Endothelial cell of umbilical vein (primary cell): ENCODE data around the gene DDX4. TPM values are rescaled to one million over a fixed set of nuclear protein-coding genes. Genes with fewer than 3 reads are reported as not detected.

Experiments
- BruUV-seq: library from RNA; stranded (reverse); fragments of 400-500 nt; replicated peaks from 2 replicates; lab custom pipeline; 2021; lab: Mats Ljungman, UMichigan
- CTCF ChIA-PET: fragments of 300-600, 350-600 bp; sonication (Branson Sonifier 250); formaldehyde crosslinking; loops from one replicate; lab custom pipeline; 2021; ENCODE audit warnings: antibody characterized with exemption, inconsistent platforms; lab: Charles Lee
- POLR2A ChIA-PET: fragments of 300-600, 350-600 bp; sonication (Branson Sonifier 250); formaldehyde crosslinking; loops from one replicate; lab custom pipeline; 2021; ENCODE audit warnings: antibody characterized with exemption, inconsistent platforms; lab: Charles Lee
- DNase-seq: peaks from one replicate; pipeline ENCODE4 v3.0.0-alpha.2; 2011; ENCODE audit warnings: low read depth, low spot score
- FAIRE-seq: peaks from 2 replicates; lab custom pipeline; 2011; peaks lifted over from hg19 to GRCh38; lab: Jason Lieb, UNC
- H2AFZ ChIP-seq: 2 replicates; pipeline ENCODE4 v1.6.0; 2012; ENCODE audit warnings: low read depth, low read length, control low read depth, inconsistent platforms
- H3K27ac ChIP-seq: 2 replicates; pipeline ENCODE4 v1.5.1; 2011; ENCODE audit warnings: low read depth, mild to moderate bottlenecking, control low read depth, low read length, moderate library complexity; ENCODE audit not compliant: insufficient read depth
- H3K27me3 ChIP-seq, 2 experiments: 2 replicates each; pipeline versions ENCODE4 v1.6.0 to v1.6.1; 2011; ENCODE audit warnings: low read length in 2 of 2, mixed read lengths in 1 of 2; ENCODE audit not compliant: control insufficient read depth in 2 of 2, insufficient read depth in 2 of 2
- H3K36me3 ChIP-seq, 2 experiments: 2 replicates in 1 of 2; 3 replicates in 1 of 2; pipeline ENCODE4 v1.5.1; 2011; ENCODE audit warnings: low read length in 2 of 2, mild to moderate bottlenecking in 1 of 2, moderate library complexity in 1 of 2; ENCODE audit not compliant: control insufficient read depth in 2 of 2, insufficient read depth in 2 of 2; ENCODE audit errors: extremely low read depth in 1 of 2
- H3K4me1 ChIP-seq: 3 replicates; pipeline ENCODE4 v1.5.1; 2011; ENCODE audit warnings: mild to moderate bottlenecking, low read length; ENCODE audit not compliant: control insufficient read depth, insufficient read depth; ENCODE audit errors: extremely low read depth
- H3K4me2 ChIP-seq: 2 replicates; pipeline ENCODE4 v1.6.1; 2011; ENCODE audit warnings: low read length, control low read depth, mixed read lengths; ENCODE audit not compliant: insufficient read depth
- H3K4me3 ChIP-seq, 3 experiments: fragments of 200-600 bp in 1 of 3; sonication (generic), shearing (Covaris generic) in 1 of 3; replicated peaks in 1 of 3; 2 replicates each; pipeline ENCODE4 v1.5.1; 2011 to 2016; ENCODE audit warnings: control low read depth in 3 of 3, low read length in 3 of 3, mild to moderate bottlenecking in 2 of 3, inconsistent platforms in 1 of 3, low read depth in 1 of 3, moderate library complexity in 1 of 3; ENCODE audit not compliant: insufficient read depth in 1 of 3
- H3K79me2 ChIP-seq: 2 replicates; pipeline ENCODE4 v1.6.0; 2012; ENCODE audit warnings: low read length, inconsistent platforms; ENCODE audit not compliant: control insufficient read depth, insufficient read depth
- H3K9ac ChIP-seq: replicated peaks from 2 replicates; pipeline ENCODE3; 2011; ENCODE audit warnings: low read length, control low read depth; ENCODE audit not compliant: insufficient read depth; ENCODE audit errors: extremely low read depth
- H3K9me1 ChIP-seq: replicated peaks from 3 replicates; pipeline ENCODE4 v1.6.0; 2011; ENCODE audit warnings: mild to moderate bottlenecking, low read length; ENCODE audit not compliant: control insufficient read depth, insufficient read depth; ENCODE audit errors: extremely low read depth
- H3K9me3 ChIP-seq: replicated peaks from 2 replicates; pipeline ENCODE4 v1.5.1; 2012; ENCODE audit warnings: low read length, inconsistent platforms; ENCODE audit not compliant: control insufficient read depth, insufficient read depth
- H4K20me1 ChIP-seq: replicated peaks from 2 replicates; pipeline ENCODE3; 2011; ENCODE audit warnings: mild to moderate bottlenecking, low read length; ENCODE audit not compliant: control insufficient read depth, insufficient read depth; ENCODE audit errors: extremely low read depth
- EZH2 ChIP-seq: IDR thresholded peaks from 2 replicates; pipeline ENCODE4 v1.6.1; 2012; ENCODE audit warnings: borderline replicate concordance, low read depth, mild to moderate bottlenecking, moderate library complexity, low read length, inconsistent platforms; ENCODE audit not compliant: severe bottlenecking
- FOS ChIP-seq: IDR thresholded peaks from 2 replicates; pipeline ENCODE4 v1.6.1; 2011; ENCODE audit warnings: mild to moderate bottlenecking, low read length, moderate library complexity, borderline replicate concordance; ENCODE audit not compliant: insufficient read depth
- GATA2 ChIP-seq: IDR thresholded peaks from 2 replicates; pipeline ENCODE4 v1.7.0; 2011; ENCODE audit warnings: low read depth, mild to moderate bottlenecking, moderate library complexity, mixed read lengths, low read length; ENCODE audit not compliant: insufficient read length, insufficient read depth
- JUN ChIP-seq: IDR thresholded peaks from 2 replicates; pipeline ENCODE4 v1.6.1; 2011; ENCODE audit warnings: borderline replicate concordance, low read depth; ENCODE audit not compliant: insufficient read length, insufficient read depth
- MYC ChIP-seq: IDR thresholded peaks from one replicate; pipeline ENCODE4 v1.6.1; 2011; ENCODE audit warnings: mild to moderate bottlenecking, low read depth, low read length
- POLR2A ChIP-seq: IDR thresholded peaks from 2 replicates; pipeline ENCODE4 v1.6.1; 2012; ENCODE audit warnings: low read depth, mild to moderate bottlenecking, control low read depth, low read length
- POLR2AphosphoS5 ChIP-seq: IDR thresholded peaks from 2 replicates; pipeline ENCODE4 v1.6.1; 2012; ENCODE audit warnings: low read depth, mild to moderate bottlenecking, control low read depth, low read length, moderate library complexity; ENCODE audit not compliant: insufficient read depth
- dilution Hi-C: fragments of 300-500 bp; cut with MboI; formaldehyde crosslinking; loops from one replicate; pipeline ENCODE4 v1.15.0; 2019; ENCODE audit warnings: low sequenced_read_pairs; ENCODE audit not compliant: extremely low pct_ligation_motif_present
- intact Hi-C: fragments of 100-400 bp; cut with micrococcal nuclease; formaldehyde crosslinking; loops from one replicate; pipeline ENCODE4 v1.10.0; 2022
- polyA plus RNA-seq, 4 experiments: library from polyadenylated mRNA; depleted of rRNA in 3 of 4; stranded (reverse) in 3 of 4; unstranded in 1 of 4; fragments of >200 nt; gene quantifications; 2 replicates each; pipeline versions ENCODE4 v1.2.1 to v1.2.3, GENCODE V29; 2011 to 2012; ENCODE audit warnings: missing spikeins in 1 of 4
- total RNA-seq: library from RNA; stranded (reverse); gene quantifications from 2 replicates; pipeline ENCODE4 v1.2.3, GENCODE V29; 2021
- TF ChIP-seq, protein P1 (sequence below), 2 donors: IDR thresholded peaks; 1 replicate in 1 of 2; 2 replicates in 1 of 2; pipeline ENCODE4 v1.5.1; 2011; ENCODE audit warnings: low read length in 2 of 2, mild to moderate bottlenecking in 2 of 2, moderate library complexity in 2 of 2, control low read depth in 1 of 2, inconsistent platforms in 1 of 2, low read depth in 1 of 2; ENCODE audit not compliant: insufficient read depth in 1 of 2; ENCODE audit errors: extremely low read depth in 1 of 2
- TF ChIP-seq, protein P2 (sequence below): IDR thresholded peaks from 2 replicates; pipeline ENCODE4 v1.6.1; 2011; ENCODE audit not compliant: insufficient read depth, insufficient read length

The DDX4 gene
- total and polyA plus RNA-seq, 2 donors (not counting 3 experiments of a cell fraction or from before 2014, with no cell fraction given): not detected

DNA sequence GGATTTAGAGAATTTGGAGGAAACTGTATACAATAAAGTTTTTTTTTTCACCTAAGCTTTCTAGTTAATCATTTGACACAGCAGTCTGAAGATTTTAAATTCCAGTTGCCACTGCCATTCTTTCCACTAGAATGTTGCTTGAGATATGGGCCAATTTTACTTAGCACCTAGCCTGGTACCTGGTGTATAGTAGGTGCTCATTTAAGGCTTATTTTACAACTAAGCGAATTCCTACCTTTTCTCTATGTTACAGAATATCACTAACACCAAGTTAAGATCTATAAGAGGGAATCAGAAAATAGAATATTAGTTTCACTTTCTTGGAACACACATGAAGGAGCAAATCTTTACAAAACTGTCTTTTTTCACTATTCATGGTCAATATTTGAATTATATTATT lies 3.2 kb upstream of the DDX4 start:
- Histone ChIP-seq H3K4me2 (no peak overlapping the region), H3K79me2 (no peaks in the 10 kb centered on the region), H3K27ac (no peak overlapping the region), H3K36me3 (no peaks in the 10 kb centered on the region), H3K4me1 (no peaks in the 10 kb centered on the region), H3K9ac (no peak overlapping the region), H2AFZ (no peak overlapping the region), H3K27me3 (peaks cover 0 to 1% of the 10 kb centered on the region in 2 experiments), H3K9me1 (no peaks in the 10 kb centered on the region), H3K4me3 (no peak overlapping the region), H3K9me3 (no peaks in the 10 kb centered on the region), H4K20me1 (no peaks in the 10 kb centered on the region)
- CTCF ChIA-PET: no interaction called here
- POLR2A ChIA-PET: no interaction called here
- TF ChIP-seq MYC: no peak
- TF ChIP-seq, protein P1, sequence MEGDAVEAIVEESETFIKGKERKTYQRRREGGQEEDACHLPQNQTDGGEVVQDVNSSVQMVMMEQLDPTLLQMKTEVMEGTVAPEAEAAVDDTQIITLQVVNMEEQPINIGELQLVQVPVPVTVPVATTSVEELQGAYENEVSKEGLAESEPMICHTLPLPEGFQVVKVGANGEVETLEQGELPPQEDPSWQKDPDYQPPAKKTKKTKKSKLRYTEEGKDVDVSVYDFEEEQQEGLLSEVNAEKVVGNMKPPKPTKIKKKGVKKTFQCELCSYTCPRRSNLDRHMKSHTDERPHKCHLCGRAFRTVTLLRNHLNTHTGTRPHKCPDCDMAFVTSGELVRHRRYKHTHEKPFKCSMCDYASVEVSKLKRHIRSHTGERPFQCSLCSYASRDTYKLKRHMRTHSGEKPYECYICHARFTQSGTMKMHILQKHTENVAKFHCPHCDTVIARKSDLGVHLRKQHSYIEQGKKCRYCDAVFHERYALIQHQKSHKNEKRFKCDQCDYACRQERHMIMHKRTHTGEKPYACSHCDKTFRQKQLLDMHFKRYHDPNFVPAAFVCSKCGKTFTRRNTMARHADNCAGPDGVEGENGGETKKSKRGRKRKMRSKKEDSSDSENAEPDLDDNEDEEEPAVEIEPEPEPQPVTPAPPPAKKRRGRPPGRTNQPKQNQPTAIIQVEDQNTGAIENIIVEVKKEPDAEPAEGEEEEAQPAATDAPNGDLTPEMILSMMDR (IDR thresholded peaks at IDR 0.05; ENCODE audit: extremely low read depth in 1 of 2, insufficient read depth in 1 of 2, low read depth in 1 of 2, low read length in 2 of 2): no peak
- TF ChIP-seq GATA2: no peak
- TF ChIP-seq JUN: no peak
- TF ChIP-seq FOS: no peak
- no peak for TF ChIP-seq EZH2
- TF ChIP-seq, protein P2, sequence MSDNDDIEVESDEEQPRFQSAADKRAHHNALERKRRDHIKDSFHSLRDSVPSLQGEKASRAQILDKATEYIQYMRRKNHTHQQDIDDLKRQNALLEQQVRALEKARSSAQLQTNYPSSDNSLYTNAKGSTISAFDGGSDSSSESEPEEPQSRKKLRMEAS: no peak
- TF ChIP-seq POLR2AphosphoS5: no peak
- no peak for TF ChIP-seq POLR2A
- DNase-seq (no peak), FAIRE-seq (no peak)
- no TSS peak for BruUV-seq
- intact Hi-C loops: no loop called here
- dilution Hi-C loops: no loop called here
